Spinal cord (tissue), 10 donors: ENCODE data around the gene NIPAL4. TPM values are rescaled to one million over a fixed set of nuclear protein-coding genes. Genes with fewer than 3 reads are reported as not detected.

Experiments
- DNase-seq, 6 donors: peaks; one replicate each; pipeline versions ENCODE4 v3.0.0 to v3.0.0-alpha.2; 2013 to 2015; ENCODE audit warnings: low spot score in 6 of 6, low read depth in 4 of 6
- H3K27ac ChIP-seq: one replicate; pipeline ENCODE4 v1.5.1; 2013; ENCODE audit warnings: low read depth, low read length, control low read depth
- H3K27me3 ChIP-seq: one replicate; pipeline ENCODE4 v1.6.1; 2013; ENCODE audit warnings: low read length; ENCODE audit not compliant: control insufficient read depth, insufficient read depth
- H3K36me3 ChIP-seq: one replicate; pipeline ENCODE4 v1.6.1; 2013; ENCODE audit warnings: low read length; ENCODE audit not compliant: control insufficient read depth, insufficient read depth
- H3K4me1 ChIP-seq: one replicate; pipeline ENCODE4 v1.6.1; 2013; ENCODE audit warnings: low read length; ENCODE audit not compliant: control insufficient read depth, insufficient read depth
- H3K4me3 ChIP-seq: one replicate; pipeline ENCODE4 v1.5.1; 2013; ENCODE audit warnings: low read depth, low read length, control low read depth
- H3K9me3 ChIP-seq: one replicate; pipeline ENCODE4 v1.6.1; 2013; ENCODE audit warnings: low read length; ENCODE audit not compliant: control insufficient read depth, insufficient read depth
- WGBS: methylation state at CpG from one replicate; pipeline ENCODE4 v1.1.5; 2013; ENCODE audit warnings: missing lambda C conversion rate; ENCODE audit not compliant: insufficient coverage; 5-methylcytosine and 5-hydroxymethylcytosine counted together
- polyA plus RNA-seq, 2 donors: library from polyadenylated mRNA; unstranded; fragments of 120-200 nt; gene quantifications; one replicate each; pipeline ENCODE4 v1.2.1, GENCODE V29; 2013; ENCODE audit not compliant: insufficient read length in 2 of 2
- total RNA-seq, 2 donors: library from RNA; depleted of rRNA in 1 of 2; stranded (reverse); fragments of 120-200 nt in 1 of 2; fragments of >200 nt in 1 of 2; gene quantifications; one replicate each; pipeline versions ENCODE4 v1.2.3 to v1.2.4, GENCODE V29; 2013 to 2014
- donor health status: healthy.

Gene NIPAL4
- total and polyA plus RNA-seq, 4 donors: 1.1 to 4.8 (median 2.6) TPM

- peak in 1 of 6 donors; percentile 17 for DNase-seq
- Histone ChIP-seq H3K27me3 (no peaks in the 10 kb centered on the region), H3K36me3 (no peaks in the 10 kb centered on the region), H3K4me3 (no peak overlapping the region), H3K27ac (no peak overlapping the region), H3K9me3 (no peaks in the 10 kb centered on the region), H3K4me1 (no peaks in the 10 kb centered on the region)
- WGBS: 63% methylated on average over 5 of the region's 7 CpGs
Observed at GRCh38 chr5:157473383-157474320, 13.6 kb downstream of the NIPAL4 start.

GRCh38 chr5:157475432-157475831, 15.4 kb downstream of the NIPAL4 start:
- Histone ChIP-seq H3K4me3 (no peak overlapping the region), H3K4me1 (no peaks in the 10 kb centered on the region), H3K27me3 (no peaks in the 10 kb centered on the region), H3K27ac (no peak overlapping the region), H3K9me3 (no peaks in the 10 kb centered on the region), H3K36me3 (peaks cover 6% of the 10 kb centered on the region)
- DNase-seq: peak in 1 of 6 donors; percentile 53
- WGBS: 75% methylated on average over 2 of the region's 3 CpGs

DNA sequence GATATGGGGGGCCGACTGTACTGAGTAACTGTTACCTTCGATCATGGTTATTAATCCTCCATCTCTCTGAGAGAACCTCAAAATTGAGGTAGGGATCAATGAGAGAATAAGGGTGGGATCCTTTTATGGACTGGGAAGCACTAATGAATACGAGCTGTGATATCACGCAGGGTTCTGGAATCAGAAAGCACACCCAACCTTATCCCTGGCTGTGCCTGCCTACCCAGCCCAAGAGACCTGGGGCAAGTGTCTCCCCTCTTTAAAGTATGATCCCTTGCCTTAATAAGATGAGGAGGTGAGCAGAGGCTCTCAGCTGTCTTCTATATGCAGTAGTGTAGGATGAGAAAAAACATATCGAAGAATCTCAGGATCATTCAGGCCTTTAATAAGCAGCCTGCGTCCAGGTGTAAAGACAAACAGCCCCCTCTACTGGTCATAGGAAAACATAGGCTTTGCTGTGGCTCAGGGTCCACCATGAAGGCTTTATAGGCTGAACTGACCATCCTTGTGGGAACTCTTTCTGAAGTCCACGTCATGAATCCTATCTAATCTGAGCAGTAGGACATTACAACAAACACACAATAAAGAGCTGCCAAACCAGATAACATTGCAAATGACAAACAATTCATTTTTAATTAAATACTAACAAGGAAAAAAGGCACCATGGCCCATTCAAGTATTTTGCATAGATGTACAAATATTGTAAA, 16.8 kb downstream of the NIPAL4 start:
- 58% methylated on average over 2 of the region's 7 CpGs for WGBS
- Histone ChIP-seq H3K27me3 (no peaks in the 10 kb centered on the region), H3K4me1 (no peaks in the 10 kb centered on the region), H3K9me3 (no peaks in the 10 kb centered on the region), H3K27ac (no peak overlapping the region), H3K36me3 (peaks cover 18% of the 10 kb centered on the region), H3K4me3 (no peak overlapping the region)
- DNase-seq: peak in 4 of 6 donors; percentile 29 to 88 (median 60)

DNA sequence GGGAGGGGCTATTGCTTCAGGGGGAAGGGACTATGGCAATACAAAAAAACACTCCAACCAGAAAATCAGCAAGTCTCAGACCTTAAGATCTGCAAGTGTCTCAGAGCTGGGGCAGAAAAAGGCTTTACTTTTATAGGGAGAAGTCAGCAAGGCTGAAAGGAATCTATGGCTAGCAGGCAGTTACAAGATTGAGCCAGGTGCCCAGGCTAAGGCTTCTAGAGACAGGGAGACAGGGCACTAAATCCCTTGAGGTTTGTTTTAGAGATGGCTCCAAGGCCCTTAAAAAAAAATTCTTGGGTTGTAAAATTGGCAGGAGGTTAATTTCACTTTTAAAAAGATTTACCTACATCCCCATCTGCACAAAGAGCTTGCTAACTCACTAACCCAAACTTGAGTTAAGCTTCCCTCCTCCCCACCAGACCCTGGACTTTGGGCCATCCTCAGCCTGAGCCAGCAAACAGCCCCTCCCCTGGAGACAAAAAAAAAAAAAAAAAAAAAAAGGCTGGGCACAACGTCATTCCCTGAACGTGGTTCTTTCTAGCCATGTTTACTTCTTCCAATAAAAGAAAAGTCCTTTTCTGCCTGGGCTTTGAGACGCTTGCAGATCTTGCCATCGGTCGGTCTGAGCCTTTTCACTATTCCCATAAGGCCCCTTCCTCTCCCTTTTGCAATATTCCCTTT, 17.9 kb downstream of the NIPAL4 start:
- Histone ChIP-seq H3K4me1 (no peaks in the 10 kb centered on the region), H3K4me3 (no peak overlapping the region), H3K27ac (no peak overlapping the region), H3K9me3 (no peaks in the 10 kb centered on the region), H3K27me3 (no peaks in the 10 kb centered on the region), H3K36me3 (peaks cover 19% of the 10 kb centered on the region)
- whole genome bisulfite sequencing: 22% methylated on average over 3 of the region's 5 CpGs
- no peak for DNase-seq

GRCh38 chr5:157478726-157479125, 18.7 kb downstream of the NIPAL4 start:
- peaks cover 19% of the 10 kb centered on the region for H3K36me3 ChIP-seq
- H3K27me3 ChIP-seq: no peaks in the 10 kb centered on the region
- WGBS: 81% methylated on average over 2 of the region's 2 CpGs
- H3K27ac ChIP-seq: no peak overlapping the region
- no peak overlapping the region for H3K4me3 ChIP-seq
- H3K9me3 ChIP-seq: no peaks in the 10 kb centered on the region
- no peaks in the 10 kb centered on the region for H3K4me1 ChIP-seq
- no peak for DNase-seq

GRCh38 chr5:157479166-157479565, 19.2 kb downstream of the NIPAL4 start:
- no peaks in the 10 kb centered on the region for H3K9me3 ChIP-seq
- WGBS: 100% methylated on average over 1 of the region's 4 CpGs
- no peak overlapping the region for H3K27ac ChIP-seq
- H3K4me1 ChIP-seq: no peaks in the 10 kb centered on the region
- H3K27me3 ChIP-seq: no peaks in the 10 kb centered on the region
- no peak for DNase-seq
- no peak overlapping the region for H3K4me3 ChIP-seq
- peaks cover 19% of the 10 kb centered on the region for H3K36me3 ChIP-seq

GRCh38 chr5:157479612-157480510, 19.8 kb downstream of the NIPAL4 start:
- Histone ChIP-seq H3K9me3 (no peaks in the 10 kb centered on the region), H3K27ac (no peak overlapping the region), H3K36me3 (peaks cover 24% of the 10 kb centered on the region), H3K4me1 (no peaks in the 10 kb centered on the region), H3K27me3 (no peaks in the 10 kb centered on the region), H3K4me3 (no peak overlapping the region)
- DNase-seq: no peak
- 87% methylated on average over 10 of the region's 15 CpGs for WGBS

GRCh38 chr5:157481265-157481664, 21.3 kb downstream of the NIPAL4 start:
- peaks cover 28% of the 10 kb centered on the region for H3K36me3 ChIP-seq
- no peak overlapping the region for H3K4me3 ChIP-seq

GRCh38 chr5:157481666-157482065, 21.7 kb downstream of the NIPAL4 start:
- H3K9me3 ChIP-seq: no peaks in the 10 kb centered on the region
- no peak overlapping the region for H3K27ac ChIP-seq
- H3K36me3 ChIP-seq: peaks cover 31% of the 10 kb centered on the region
- H3K27me3 ChIP-seq: no peaks in the 10 kb centered on the region
- no peak for DNase-seq
- no peaks in the 10 kb centered on the region for H3K4me1 ChIP-seq
- WGBS: 95% methylated on average over 4 of the region's 7 CpGs
- no peak overlapping the region for H3K4me3 ChIP-seq

More at GRCh38 chr5:157481265-157481664, 21.3 kb downstream of the NIPAL4 start:
- WGBS: 93% methylated on average over 4 of the region's 4 CpGs
- no peaks in the 10 kb centered on the region for H3K9me3 ChIP-seq
- H3K27ac ChIP-seq: no peak overlapping the region
- no peaks in the 10 kb centered on the region for H3K4me1 ChIP-seq
- no peaks in the 10 kb centered on the region for H3K27me3 ChIP-seq
- no peak for DNase-seq
